ENCODE results near the gene MSANTD2.
A peak's percentile ranks its signal among the peaks of the same experiment; 100 is the strongest.

MSANTD2 gene

GRCh38 chr11:124737638-124738305 is 62.4 kb downstream of the MSANTD2 start:
- H3K4me3 ChIP-seq (replicated peaks; ENCODE audit: insufficient read depth, low read length) = no peak overlapping the region
- TF ChIP-seq, protein P1, sequence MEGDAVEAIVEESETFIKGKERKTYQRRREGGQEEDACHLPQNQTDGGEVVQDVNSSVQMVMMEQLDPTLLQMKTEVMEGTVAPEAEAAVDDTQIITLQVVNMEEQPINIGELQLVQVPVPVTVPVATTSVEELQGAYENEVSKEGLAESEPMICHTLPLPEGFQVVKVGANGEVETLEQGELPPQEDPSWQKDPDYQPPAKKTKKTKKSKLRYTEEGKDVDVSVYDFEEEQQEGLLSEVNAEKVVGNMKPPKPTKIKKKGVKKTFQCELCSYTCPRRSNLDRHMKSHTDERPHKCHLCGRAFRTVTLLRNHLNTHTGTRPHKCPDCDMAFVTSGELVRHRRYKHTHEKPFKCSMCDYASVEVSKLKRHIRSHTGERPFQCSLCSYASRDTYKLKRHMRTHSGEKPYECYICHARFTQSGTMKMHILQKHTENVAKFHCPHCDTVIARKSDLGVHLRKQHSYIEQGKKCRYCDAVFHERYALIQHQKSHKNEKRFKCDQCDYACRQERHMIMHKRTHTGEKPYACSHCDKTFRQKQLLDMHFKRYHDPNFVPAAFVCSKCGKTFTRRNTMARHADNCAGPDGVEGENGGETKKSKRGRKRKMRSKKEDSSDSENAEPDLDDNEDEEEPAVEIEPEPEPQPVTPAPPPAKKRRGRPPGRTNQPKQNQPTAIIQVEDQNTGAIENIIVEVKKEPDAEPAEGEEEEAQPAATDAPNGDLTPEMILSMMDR (IDR thresholded peaks at IDR 0.05; ENCODE audit: insufficient read depth, low read length) = no peak
- TF ChIP-seq, protein P2, sequence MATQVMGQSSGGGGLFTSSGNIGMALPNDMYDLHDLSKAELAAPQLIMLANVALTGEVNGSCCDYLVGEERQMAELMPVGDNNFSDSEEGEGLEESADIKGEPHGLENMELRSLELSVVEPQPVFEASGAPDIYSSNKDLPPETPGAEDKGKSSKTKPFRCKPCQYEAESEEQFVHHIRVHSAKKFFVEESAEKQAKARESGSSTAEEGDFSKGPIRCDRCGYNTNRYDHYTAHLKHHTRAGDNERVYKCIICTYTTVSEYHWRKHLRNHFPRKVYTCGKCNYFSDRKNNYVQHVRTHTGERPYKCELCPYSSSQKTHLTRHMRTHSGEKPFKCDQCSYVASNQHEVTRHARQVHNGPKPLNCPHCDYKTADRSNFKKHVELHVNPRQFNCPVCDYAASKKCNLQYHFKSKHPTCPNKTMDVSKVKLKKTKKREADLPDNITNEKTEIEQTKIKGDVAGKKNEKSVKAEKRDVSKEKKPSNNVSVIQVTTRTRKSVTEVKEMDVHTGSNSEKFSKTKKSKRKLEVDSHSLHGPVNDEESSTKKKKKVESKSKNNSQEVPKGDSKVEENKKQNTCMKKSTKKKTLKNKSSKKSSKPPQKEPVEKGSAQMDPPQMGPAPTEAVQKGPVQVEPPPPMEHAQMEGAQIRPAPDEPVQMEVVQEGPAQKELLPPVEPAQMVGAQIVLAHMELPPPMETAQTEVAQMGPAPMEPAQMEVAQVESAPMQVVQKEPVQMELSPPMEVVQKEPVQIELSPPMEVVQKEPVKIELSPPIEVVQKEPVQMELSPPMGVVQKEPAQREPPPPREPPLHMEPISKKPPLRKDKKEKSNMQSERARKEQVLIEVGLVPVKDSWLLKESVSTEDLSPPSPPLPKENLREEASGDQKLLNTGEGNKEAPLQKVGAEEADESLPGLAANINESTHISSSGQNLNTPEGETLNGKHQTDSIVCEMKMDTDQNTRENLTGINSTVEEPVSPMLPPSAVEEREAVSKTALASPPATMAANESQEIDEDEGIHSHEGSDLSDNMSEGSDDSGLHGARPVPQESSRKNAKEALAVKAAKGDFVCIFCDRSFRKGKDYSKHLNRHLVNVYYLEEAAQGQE (IDR thresholded peaks at IDR 0.05; ENCODE audit: insufficient replicate concordance, low read depth) = no peak
- TF ChIP-seq POLR2AphosphoS5 (IDR thresholded peaks at IDR 0.05; ENCODE audit: low read depth) = no peak
- no peak for TF ChIP-seq SPI1 (IDR thresholded peaks at IDR 0.05; ENCODE audit: borderline replicate concordance, low read depth)
- TF ChIP-seq GABPA (IDR thresholded peaks at IDR 0.05; ENCODE audit: low read depth) = no peak
- H3K27ac ChIP-seq (replicated peaks) = no peak overlapping the region
- no peak for DNase-seq (ENCODE audit: low read depth in 1 of 2, low spot score in 1 of 2)
- H3K27me3 ChIP-seq (ENCODE audit: insufficient read depth, poor library complexity, severe bottlenecking) = peaks cover 10% of the 10 kb centered on the region

DNA sequence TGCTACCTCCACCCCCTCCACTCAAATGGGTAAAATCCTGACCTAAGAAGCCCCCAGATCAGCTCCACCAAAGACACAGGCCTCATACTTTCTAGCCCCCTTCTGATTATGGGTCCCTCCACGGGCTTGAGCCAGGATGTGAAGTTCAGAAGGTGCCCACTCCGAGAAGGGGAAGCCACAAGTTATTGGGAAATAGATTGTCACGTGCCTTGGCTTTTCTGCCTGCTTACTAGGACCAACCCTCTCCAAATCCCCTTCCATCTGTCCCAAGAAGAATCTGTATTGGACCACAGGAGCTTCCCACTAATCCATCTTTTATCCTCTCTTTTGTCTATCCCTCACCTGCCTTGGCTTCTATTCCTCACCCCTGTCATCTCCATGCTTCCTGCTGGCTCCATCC is 63.5 kb downstream of the MSANTD2 start:
- Histone ChIP-seq H3K4me3 (replicated peaks; ENCODE audit: insufficient read depth, low read length) (no peak overlapping the region), H3K27ac (replicated peaks) (no peak overlapping the region), H3K27me3 (ENCODE audit: insufficient read depth, poor library complexity, severe bottlenecking) (peaks cover 8% of the 10 kb centered on the region)
- peak; percentile 64 to 69 for DNase-seq (ENCODE audit: low read depth in 1 of 2, low spot score in 1 of 2)
- TF ChIP-seq SPI1 (IDR thresholded peaks at IDR 0.05; ENCODE audit: borderline replicate concordance, low read depth) = peak; percentile 59; the same call in 1 of the 2 replicates
- TF ChIP-seq, protein P1 (IDR thresholded peaks at IDR 0.05; ENCODE audit: insufficient read depth, low read length) = no peak

DNA sequence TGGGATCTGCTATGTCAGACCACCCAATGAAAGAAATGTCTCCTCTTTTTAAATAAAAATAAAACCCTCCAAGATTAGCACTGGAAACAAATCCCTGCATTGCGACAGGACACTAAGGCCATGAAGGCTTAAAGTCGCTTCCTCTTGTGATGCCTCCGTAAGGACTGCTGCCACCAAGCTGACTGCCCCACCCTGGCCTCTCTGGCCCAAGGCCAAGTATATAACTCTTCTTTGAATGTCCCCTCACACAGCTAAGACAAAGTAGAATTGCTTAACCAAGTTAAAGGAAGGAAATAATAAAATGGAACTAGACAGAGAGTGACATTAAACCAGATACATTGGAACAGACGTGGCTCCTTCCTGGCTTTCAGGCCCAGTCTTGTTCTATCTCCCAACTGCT is 68.0 kb downstream of the MSANTD2 start:
- TF ChIP-seq, protein P2 (IDR thresholded peaks at IDR 0.05; ENCODE audit: insufficient replicate concordance, low read depth) = no peak
- TF ChIP-seq GABPA (IDR thresholded peaks at IDR 0.05; ENCODE audit: low read depth) (no peak), POLR2AphosphoS5 (IDR thresholded peaks at IDR 0.05; ENCODE audit: low read depth) (no peak), SPI1 (IDR thresholded peaks at IDR 0.05; ENCODE audit: borderline replicate concordance, low read depth) (no peak)
- TF ChIP-seq, protein P1 (IDR thresholded peaks at IDR 0.05; ENCODE audit: insufficient read depth, low read length) = no peak
- Histone ChIP-seq H3K27me3 (ENCODE audit: insufficient read depth, poor library complexity, severe bottlenecking) (no peaks in the 10 kb centered on the region), H3K4me3 (replicated peaks; ENCODE audit: insufficient read depth, low read length) (no peak overlapping the region), H3K27ac (replicated peaks) (no peak overlapping the region)
- peak; percentile 48 to 58 for DNase-seq (ENCODE audit: low read depth in 1 of 2, low spot score in 1 of 2)

- Histone ChIP-seq H3K27ac (replicated peaks) (no peak overlapping the region), H3K27me3 (ENCODE audit: insufficient read depth, poor library complexity, severe bottlenecking) (no peaks in the 10 kb centered on the region), H3K4me3 (replicated peaks; ENCODE audit: insufficient read depth, low read length) (no peak overlapping the region)
- DNase-seq (ENCODE audit: low read depth in 1 of 2, low spot score in 1 of 2) = no peak
- TF ChIP-seq, protein P1 (IDR thresholded peaks at IDR 0.05; ENCODE audit: insufficient read depth, low read length) = no peak
- TF ChIP-seq, protein P2 (IDR thresholded peaks at IDR 0.05; ENCODE audit: insufficient replicate concordance, low read depth) = no peak
- TF ChIP-seq POLR2AphosphoS5 (IDR thresholded peaks at IDR 0.05; ENCODE audit: low read depth) = no peak
- TF ChIP-seq GABPA (IDR thresholded peaks at IDR 0.05; ENCODE audit: low read depth) = no peak
- TF ChIP-seq SPI1 (IDR thresholded peaks at IDR 0.05; ENCODE audit: borderline replicate concordance, low read depth) = no peak
These were observed 70.6 kb downstream of the MSANTD2 start for GRCh38 chr11:124729571-124729970.
